HFFc6 (cell line): Measurements from ENCODE around the gene RPRD1B. TPM values are rescaled to one million over a fixed set of nuclear protein-coding genes. Genes with fewer than 3 reads are reported as not detected.

Source experiments
- DNase-seq: peaks from one replicate; pipeline ENCODE4 v3.0.0-alpha.2; 2018
- H3K27ac Mint-ChIP-seq: 2 replicates; pipeline ENCODE4 v1.8.0; 2020; ENCODE audit warnings: mild to moderate bottlenecking, mixed read lengths
- H3K27me3 Mint-ChIP-seq: 2 replicates; pipeline ENCODE4 v1.8.0; 2021; ENCODE audit warnings: mild to moderate bottlenecking, moderate library complexity, mixed read lengths; ENCODE audit not compliant: insufficient read depth
- H3K36me3 Mint-ChIP-seq: 2 replicates; pipeline ENCODE4 v1.8.0; 2021; ENCODE audit warnings: low read depth, mixed read lengths
- H3K4me1 Mint-ChIP-seq: 2 replicates; pipeline ENCODE4 v1.8.0; 2020; ENCODE audit warnings: low read depth, mixed read lengths
- H3K4me3 Mint-ChIP-seq: 2 replicates; pipeline ENCODE4 v1.8.0; 2020; ENCODE audit warnings: mild to moderate bottlenecking, moderate library complexity, mixed read lengths
- H3K9me3 Mint-ChIP-seq: 2 replicates; pipeline ENCODE4 v1.8.0; 2020; ENCODE audit warnings: mild to moderate bottlenecking, mixed read lengths
- CTCF ChIP-seq: fragments of 200-600 bp; sonication (generic); IDR thresholded peaks from 2 replicates; pipeline ENCODE4 v1.5.0; 2021; ENCODE audit warnings: antibody characterized with exemption, mild to moderate bottlenecking
- long read RNA-seq: library from polyadenylated mRNA; unstranded; transcript quantifications from one replicate; pipeline ENCODE4 v2.0.0, GENCODE V29; 2019
- total RNA-seq, 6 experiments: library from RNA; stranded (reverse); fragmentation: NEBNext Ultra II Directional; extraction: Animal tissue kit (Norgen Biotek cat#: 25700); gene quantifications; 2 replicates in 1 of 6; 3 replicates in 5 of 6; pipeline ENCODE4 v1.2.3, GENCODE V29; 2021

RPRD1B gene
- 10 to 100 TPM; 15.9 to 20.2 (median 19.2) TPM for total RNA-seq
- long read RNA-seq, transcript RPRD1B-201 (7 exons, 3,874 nt) = major isoform, 9 of 14 reads
- long read RNA-seq, partial matches to known transcripts = 0 of 14 reads
- long read RNA-seq, other reads (novel, unspliced or antisense) = 5 of 14 reads

GRCh38 chr20:38033330-38034107 is at the start of gene RPRD1B, which contains the start of gene TTI1:
Gene RPRD1B, plus strand, starts transcription at chr20:38033746. Its CDS starts 202 bp downstream, at chr20:38033948.
Gene TTI1, minus strand, starts transcription at chr20:38033456. Its CDS starts 19,640 bp downstream, at chr20:38013816.
- peaks cover 21% of the 10 kb centered on the region for H3K36me3 Mint-ChIP-seq
- H3K9me3 Mint-ChIP-seq = no peaks in the 10 kb centered on the region
- peak within 1 kb of the TSS; percentile 95 for H3K27ac Mint-ChIP-seq
- TF ChIP-seq CTCF = 0 out of 2 replicates have a peak, but pooled peaks have one; percentile 17
- peaks cover 60% of the 10 kb centered on the region for H3K4me1 Mint-ChIP-seq
- peaks cover 2% of the 10 kb centered on the region for H3K27me3 Mint-ChIP-seq
- peak; percentile 75 for DNase-seq
- H3K4me3 Mint-ChIP-seq = peak within 1 kb of the TSS; percentile 99

GRCh38 chr20:37984018-37984785 is 49.3 kb upstream of the RPRD1B start:
- Mint-ChIP-seq H3K4me3 (no peak overlapping the region), H3K4me1 (no peaks in the 10 kb centered on the region; the same call in 1 of the 2 replicates), H3K27me3 (no peaks in the 10 kb centered on the region), H3K36me3 (peaks cover 19% of the 10 kb centered on the region), H3K9me3 (no peaks in the 10 kb centered on the region), H3K27ac (no peak overlapping the region)
- TF ChIP-seq CTCF = no peak
- no peak for DNase-seq

GRCh38 chr20:37986044-37986858 is 47.3 kb upstream of the RPRD1B start:
- H3K36me3 Mint-ChIP-seq = peaks cover 19% of the 10 kb centered on the region
- DNase-seq = no peak
- no peak overlapping the region for H3K4me3 Mint-ChIP-seq
- H3K27me3 Mint-ChIP-seq = no peaks in the 10 kb centered on the region
- H3K27ac Mint-ChIP-seq = no peak overlapping the region
- no peak for TF ChIP-seq CTCF
- H3K9me3 Mint-ChIP-seq = no peaks in the 10 kb centered on the region
- peaks cover 16% of the 10 kb centered on the region for H3K4me1 Mint-ChIP-seq

GRCh38 chr20:37986873-37987601 is 46.5 kb upstream of the RPRD1B start:
- Mint-ChIP-seq H3K27ac (no peak overlapping the region), H3K9me3 (no peaks in the 10 kb centered on the region), H3K36me3 (peaks cover 19% of the 10 kb centered on the region), H3K4me3 (no peak overlapping the region), H3K27me3 (no peaks in the 10 kb centered on the region), H3K4me1 (peaks cover 22% of the 10 kb centered on the region)
- TF ChIP-seq CTCF = no peak
- no peak for DNase-seq
